Tibial nerve (tissue), 4 donors: ENCODE measurements around the gene HCRT. TPM values are rescaled to one million over a fixed set of nuclear protein-coding genes. Genes with fewer than 3 reads are reported as not detected.

Experiments
- DNase-seq, 2 donors: peaks; one replicate each; pipeline ENCODE4 v3.0.0-alpha.2; 2019; ENCODE audit warnings: low spot score in 2 of 2
- H3K27ac ChIP-seq, 4 donors: fragments of 200-600 bp; sonication (generic) in 3 of 4; one replicate each; pipeline ENCODE4 v1.5.1; 2017 to 2019; ENCODE audit warnings: mild to moderate bottlenecking in 1 of 4
- H3K27me3 ChIP-seq, 2 donors: fragments of 200-600 bp; sonication (generic) in 1 of 2; one replicate each; pipeline versions ENCODE4 v1.5.1 to v1.6.0; 2017 to 2019
- H3K36me3 ChIP-seq, 3 donors: fragments of 200-600 bp; sonication (generic); one replicate each; pipeline ENCODE4 v1.5.1; 2018 to 2019
- H3K4me1 ChIP-seq, 4 donors: fragments of 200-600 bp; sonication (generic) in 3 of 4; one replicate each; pipeline ENCODE4 v1.5.1; 2017 to 2019
- H3K4me3 ChIP-seq, 4 donors: fragments of 200-600 bp; sonication (generic) in 3 of 4; one replicate each; pipeline ENCODE4 v1.5.1; 2017 to 2019; ENCODE audit warnings: mild to moderate bottlenecking in 1 of 4, moderate library complexity in 1 of 4
- H3K9me3 ChIP-seq, 4 donors: fragments of 200-600 bp; sonication (generic) in 3 of 4; one replicate each; pipeline ENCODE4 v1.5.1; 2017 to 2019
- CTCF ChIP-seq, 5 experiments: fragments of 200-600 bp in 3 of 5; fragments of 450-650 bp in 2 of 5; sonication (generic) in 3 of 5; IDR thresholded peaks; one replicate each; pipeline ENCODE4 v1.5.1; 2016 to 2019; ENCODE audit warnings: antibody characterized with exemption in 5 of 5, mild to moderate bottlenecking in 3 of 5, moderate library complexity in 2 of 5
- EP300 ChIP-seq, 2 donors: sonication (generic); formaldehyde crosslinking; IDR thresholded peaks; one replicate each; pipeline ENCODE4 v1.6.1; 2017; ENCODE audit warnings: antibody characterized with exemption in 2 of 2, mild to moderate bottlenecking in 1 of 2
- POLR2A ChIP-seq, 2 donors: fragments of 450-650 bp; IDR thresholded peaks; one replicate each; pipeline ENCODE4 v1.6.1; 2017; ENCODE audit warnings: antibody characterized with exemption in 2 of 2, mild to moderate bottlenecking in 2 of 2, moderate library complexity in 2 of 2
- WGBS, 2 donors: methylation state at CpG; one replicate each; pipeline ENCODE4 v1.1.5; 2018; 5-methylcytosine and 5-hydroxymethylcytosine counted together
- total RNA-seq, 4 donors: library from RNA; depleted of rRNA; stranded (reverse); fragments of >200 nt; gene quantifications; one replicate each; pipeline ENCODE4 v1.1.0, GENCODE V29; 2016

The HCRT gene
- total RNA-seq, 4 donors from 2014 or later = not detected

- Histone ChIP-seq H3K27me3 (peaks cover 0 to 32% of the 10 kb centered on the region in 2 donors), H3K27ac (no peak within 1 kb of the TSS), H3K4me1 (peaks cover 0 to 37% (median 24%) of the 10 kb centered on the region in 4 donors), H3K36me3 (no peaks in the 10 kb centered on the region), H3K9me3 (no peaks in the 10 kb centered on the region), H3K4me3 (peak within 1 kb of the TSS; percentile 11 to 47 (median 32))
- 6 to 29% methylated on average over 5 to 44 of the region's 60 CpGs for WGBS, 2 donors
- peak; percentile 49 to 65 for DNase-seq
- TF ChIP-seq CTCF (IDR thresholded peaks at IDR 0.05) (peak in 4 of 5 experiments; percentile 14 to 57 (median 34)), POLR2A (IDR thresholded peaks at IDR 0.05) (no peak)
These were observed 4.1 kb downstream of the HCRT start, which contains the start of gene KCNH4 for GRCh38 chr17:42180922-42181850. Gene KCNH4, minus strand, starts transcription at chr17:42181142. Its CDS starts 197 bp downstream, at chr17:42180945.

GRCh38 chr17:42180411-42180921 lies 4.8 kb downstream of the HCRT start:
- Histone ChIP-seq H3K27me3 (peaks cover 0 to 32% of the 10 kb centered on the region in 2 donors), H3K4me3 (peak overlapping the region; percentile 11 to 47 (median 32)), H3K9me3 (no peaks in the 10 kb centered on the region), H3K27ac (no peak overlapping the region), H3K4me1 (peaks cover 0 to 37% (median 24%) of the 10 kb centered on the region in 4 donors), H3K36me3 (no peaks in the 10 kb centered on the region)
- 2 to 4% methylated on average over 24 to 33 of the region's 33 CpGs for WGBS, 2 donors
- TF ChIP-seq POLR2A (IDR thresholded peaks at IDR 0.05) (no peak), CTCF (IDR thresholded peaks at IDR 0.05) (no peak), EP300 (IDR thresholded peaks at IDR 0.05) (no peak)
- no peak for DNase-seq

- Histone ChIP-seq H3K36me3 (no peaks in the 10 kb centered on the region), H3K4me3 (peak overlapping the region in 1 of 4 donors; percentile 47), H3K27ac (no peak overlapping the region), H3K27me3 (peaks cover 0 to 32% of the 10 kb centered on the region in 2 donors), H3K4me1 (peaks cover 0 to 37% (median 24%) of the 10 kb centered on the region in 4 donors), H3K9me3 (no peaks in the 10 kb centered on the region)
- DNase-seq = no peak
- no peak for TF ChIP-seq POLR2A (IDR thresholded peaks at IDR 0.05)
- TF ChIP-seq EP300 (IDR thresholded peaks at IDR 0.05) = no peak
- 12 to 17% methylated on average over 13 to 20 of the region's 20 CpGs for WGBS, 2 donors
These were observed 5.3 kb downstream of the HCRT start for GRCh38 chr17:42179911-42180410.

GRCh38 chr17:42179335-42179734 lies 5.9 kb downstream of the HCRT start:
- Histone ChIP-seq H3K4me3 (no peak overlapping the region), H3K27me3 (peaks cover 0 to 32% of the 10 kb centered on the region in 2 donors), H3K4me1 (peaks cover 0 to 32% (median 20%) of the 10 kb centered on the region in 4 donors), H3K36me3 (no peaks in the 10 kb centered on the region), H3K27ac (no peak overlapping the region), H3K9me3 (no peaks in the 10 kb centered on the region)
- DNase-seq = no peak
- 29 to 58% methylated on average over 1 of the region's 1 CpG for WGBS, 2 donors
- no peak for TF ChIP-seq EP300 (IDR thresholded peaks at IDR 0.05)
- no peak for TF ChIP-seq POLR2A (IDR thresholded peaks at IDR 0.05)
- TF ChIP-seq CTCF (IDR thresholded peaks at IDR 0.05) = no peak

GRCh38 chr17:42178817-42179216 lies 6.4 kb downstream of the HCRT start:
- DNase-seq = no peak
- H3K4me1 ChIP-seq = peaks cover 0 to 28% (median 19%) of the 10 kb centered on the region in 4 donors
- TF ChIP-seq POLR2A (IDR thresholded peaks at IDR 0.05) = no peak
- no peak for TF ChIP-seq CTCF (IDR thresholded peaks at IDR 0.05)
- TF ChIP-seq EP300 (IDR thresholded peaks at IDR 0.05) = no peak
- H3K27ac ChIP-seq = no peak overlapping the region
- WGBS, 2 donors = 26 to 31% methylated on average over 12 to 14 of the region's 14 CpGs
- H3K36me3 ChIP-seq = no peaks in the 10 kb centered on the region
- peaks cover 0 to 32% of the 10 kb centered on the region in 2 donors for H3K27me3 ChIP-seq
- no peak overlapping the region for H3K4me3 ChIP-seq
- H3K9me3 ChIP-seq = no peaks in the 10 kb centered on the region
